Measurements from ENCODE around the gene EPHB4. TPM values are rescaled to one million over a fixed set of nuclear protein-coding genes. Genes with fewer than 3 reads are reported as not detected.

EPHB4 gene
- 99.7 to 120 TPM (median 104 TPM) in 3 replicates for total RNA-seq (2021)
- Bru-seq, nascent RNA, result percentile 67 among the genes with signal in this experiment
- long read RNA-seq, experiment 1, full-length matches to known transcripts, result 258 of 373 reads
- long read RNA-seq, experiment 1, partial matches to known transcripts, result 88 of 373 reads
- long read RNA-seq, experiment 1, other reads (novel, unspliced or antisense), result 27 of 373 reads
- long read RNA-seq, experiment 2, full-length matches to known transcripts, result 36 of 111 reads
- long read RNA-seq, experiment 2, partial matches to known transcripts, result 58 of 111 reads
- long read RNA-seq, experiment 2, other reads (novel, unspliced or antisense), result 17 of 111 reads
- long read RNA-seq, experiment 3, partial matches to known transcripts, result 4 of 4 reads
- long read RNA-seq, experiment 3, other reads (novel, unspliced or antisense), result 0 of 4 reads

DNA sequence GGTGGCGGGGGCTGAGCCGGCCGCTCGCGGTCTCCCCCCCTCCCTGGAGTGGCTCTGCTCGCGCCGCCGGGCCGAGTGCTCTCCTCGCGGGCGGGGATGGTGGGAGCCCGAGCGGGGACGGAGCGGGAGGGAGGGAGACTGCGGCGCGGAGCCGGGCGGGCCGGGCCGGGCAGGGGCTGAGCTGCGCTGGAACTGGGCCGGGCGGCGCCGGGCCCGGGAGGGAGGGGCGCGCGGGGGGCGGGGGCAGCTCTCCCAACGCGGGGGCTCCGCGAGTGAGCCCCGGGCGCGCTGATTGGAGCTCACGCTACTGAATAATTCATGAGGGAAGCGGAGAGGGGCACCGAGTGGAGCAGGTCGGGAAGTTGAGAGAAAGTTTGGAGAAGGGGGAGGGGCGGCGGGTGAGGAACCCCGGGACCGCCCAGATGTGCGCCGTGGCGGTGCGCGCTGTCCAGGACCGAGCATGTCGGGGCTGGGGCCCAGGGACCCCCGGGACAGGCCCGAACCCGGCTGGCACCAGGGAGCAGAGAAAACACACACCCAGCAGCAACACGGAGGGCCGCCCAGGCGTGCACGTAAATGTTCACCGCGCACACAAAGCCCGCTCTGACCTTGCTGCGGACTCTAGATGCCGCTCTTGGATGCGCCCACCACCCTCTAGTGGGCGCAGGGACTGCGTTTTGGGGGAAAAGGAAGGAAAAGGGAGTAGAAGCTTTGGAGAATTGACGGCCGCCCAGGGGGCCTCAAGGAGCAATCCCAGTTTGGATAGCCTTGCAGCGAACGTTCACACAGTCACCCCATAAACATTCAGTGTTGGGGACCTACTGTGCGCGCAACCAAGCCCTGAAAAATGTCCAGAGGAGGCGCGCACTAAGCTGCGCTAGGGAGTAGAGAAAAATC is at the start of gene EPHB4:
TSS of gene EPHB4 (minus strand) at position 194 of the 897 bp plus-strand sequence. CDS start 493 bp downstream, outside the sequence.
- Mint-ChIP-seq H3K4me3 (peak within 1 kb of the TSS; percentile 98), H3K9me3 (no peaks in the 10 kb centered on the region), H3K27me3 (ENCODE audit: low read depth) (no peaks in the 10 kb centered on the region), H3K4me1 (peaks cover 28% of the 10 kb centered on the region), H3K36me3 (peaks cover 14% of the 10 kb centered on the region), H3K27ac (peak within 1 kb of the TSS; percentile 99)
- POLR2A ChIA-PET, result interaction anchor here (0.5 to 3.7 kb wide), 23 partner anchors 8 to 610 kb away, joined by 3 to 53 read pairs (median 4); partner anchors contain the start of genes FBXO24, GIGYF1, LRCH4 and MOSPD3
- ATAC-seq (peak; percentile 82), DNase-seq (ENCODE audit: low spot score) (peak; percentile 90)
- CTCF ChIA-PET, result interaction anchor here (0.6 to 5.8 kb wide), 28 partner anchors 9 to 382 kb away, joined by 3 to 96 read pairs (median 3); partner anchors contain the start of genes FBXO24, MOSPD3, POP7 and SLC12A9
- TF ChIP-seq GTF2I (CRISPR knock-in tag; conservative IDR thresholded peaks at IDR 0.05) (no peak), CBFB (CRISPR knock-in tag; IDR thresholded peaks at IDR 0.05; ENCODE audit: low read depth) (no peak), ELF4 (CRISPR knock-in tag; IDR thresholded peaks at IDR 0.05; ENCODE audit: low read depth) (no peak), GRHL2 (CRISPR knock-in tag; IDR thresholded peaks at IDR 0.05; ENCODE audit: insufficient replicate concordance, severe bottlenecking) (no peak), NR3C1 (CRISPR knock-in tag; conservative IDR thresholded peaks at IDR 0.05; ENCODE audit: low read depth) (no peak), ZBTB21 (CRISPR knock-in tag; IDR thresholded peaks at IDR 0.05; ENCODE audit: borderline replicate concordance) (no peak), SMAD4 (CRISPR knock-in tag; IDR thresholded peaks at IDR 0.05) (no peak), ZNF138 (CRISPR knock-in tag; conservative IDR thresholded peaks at IDR 0.05) (no peak), TCF7 (CRISPR knock-in tag; IDR thresholded peaks at IDR 0.05; ENCODE audit: low read depth) (no peak), TP53 (CRISPR knock-in tag; IDR thresholded peaks at IDR 0.05) (0 out of 2 replicates have a peak, but pooled peaks have one; percentile 22), SP1 (CRISPR knock-in tag; conservative IDR thresholded peaks at IDR 0.05) (peak; percentile 81)
- TF ChIP-seq, protein P1, sequence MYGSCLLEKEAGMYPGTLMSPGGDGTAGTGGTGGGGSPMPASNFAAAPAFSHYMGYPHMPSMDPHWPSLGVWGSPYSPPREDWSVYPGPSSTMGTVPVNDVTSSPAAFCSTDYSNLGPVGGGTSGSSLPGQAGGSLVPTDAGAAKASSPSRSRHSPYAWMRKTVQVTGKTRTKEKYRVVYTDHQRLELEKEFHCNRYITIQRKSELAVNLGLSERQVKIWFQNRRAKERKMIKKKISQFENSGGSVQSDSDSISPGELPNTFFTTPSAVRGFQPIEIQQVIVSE (CRISPR knock-in tag; IDR thresholded peaks at IDR 0.05; ENCODE audit: borderline replicate concordance), result no peak
- TF ChIP-seq, protein P2, sequence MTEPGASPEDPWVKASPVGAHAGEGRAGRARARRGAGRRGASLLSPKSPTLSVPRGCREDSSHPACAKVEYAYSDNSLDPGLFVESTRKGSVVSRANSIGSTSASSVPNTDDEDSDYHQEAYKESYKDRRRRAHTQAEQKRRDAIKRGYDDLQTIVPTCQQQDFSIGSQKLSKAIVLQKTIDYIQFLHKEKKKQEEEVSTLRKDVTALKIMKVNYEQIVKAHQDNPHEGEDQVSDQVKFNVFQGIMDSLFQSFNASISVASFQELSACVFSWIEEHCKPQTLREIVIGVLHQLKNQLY (CRISPR knock-in tag; IDR thresholded peaks at IDR 0.05), result no peak
- TF ChIP-seq, protein P3, sequence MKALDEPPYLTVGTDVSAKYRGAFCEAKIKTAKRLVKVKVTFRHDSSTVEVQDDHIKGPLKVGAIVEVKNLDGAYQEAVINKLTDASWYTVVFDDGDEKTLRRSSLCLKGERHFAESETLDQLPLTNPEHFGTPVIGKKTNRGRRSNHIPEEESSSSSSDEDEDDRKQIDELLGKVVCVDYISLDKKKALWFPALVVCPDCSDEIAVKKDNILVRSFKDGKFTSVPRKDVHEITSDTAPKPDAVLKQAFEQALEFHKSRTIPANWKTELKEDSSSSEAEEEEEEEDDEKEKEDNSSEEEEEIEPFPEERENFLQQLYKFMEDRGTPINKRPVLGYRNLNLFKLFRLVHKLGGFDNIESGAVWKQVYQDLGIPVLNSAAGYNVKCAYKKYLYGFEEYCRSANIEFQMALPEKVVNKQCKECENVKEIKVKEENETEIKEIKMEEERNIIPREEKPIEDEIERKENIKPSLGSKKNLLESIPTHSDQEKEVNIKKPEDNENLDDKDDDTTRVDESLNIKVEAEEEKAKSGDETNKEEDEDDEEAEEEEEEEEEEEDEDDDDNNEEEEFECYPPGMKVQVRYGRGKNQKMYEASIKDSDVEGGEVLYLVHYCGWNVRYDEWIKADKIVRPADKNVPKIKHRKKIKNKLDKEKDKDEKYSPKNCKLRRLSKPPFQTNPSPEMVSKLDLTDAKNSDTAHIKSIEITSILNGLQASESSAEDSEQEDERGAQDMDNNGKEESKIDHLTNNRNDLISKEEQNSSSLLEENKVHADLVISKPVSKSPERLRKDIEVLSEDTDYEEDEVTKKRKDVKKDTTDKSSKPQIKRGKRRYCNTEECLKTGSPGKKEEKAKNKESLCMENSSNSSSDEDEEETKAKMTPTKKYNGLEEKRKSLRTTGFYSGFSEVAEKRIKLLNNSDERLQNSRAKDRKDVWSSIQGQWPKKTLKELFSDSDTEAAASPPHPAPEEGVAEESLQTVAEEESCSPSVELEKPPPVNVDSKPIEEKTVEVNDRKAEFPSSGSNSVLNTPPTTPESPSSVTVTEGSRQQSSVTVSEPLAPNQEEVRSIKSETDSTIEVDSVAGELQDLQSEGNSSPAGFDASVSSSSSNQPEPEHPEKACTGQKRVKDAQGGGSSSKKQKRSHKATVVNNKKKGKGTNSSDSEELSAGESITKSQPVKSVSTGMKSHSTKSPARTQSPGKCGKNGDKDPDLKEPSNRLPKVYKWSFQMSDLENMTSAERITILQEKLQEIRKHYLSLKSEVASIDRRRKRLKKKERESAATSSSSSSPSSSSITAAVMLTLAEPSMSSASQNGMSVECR (CRISPR knock-in tag; IDR thresholded peaks at IDR 0.05; ENCODE audit: borderline replicate concordance), result peak; percentile 93; the same call in 1 of the 2 replicates
- TF ChIP-seq, protein P4, sequence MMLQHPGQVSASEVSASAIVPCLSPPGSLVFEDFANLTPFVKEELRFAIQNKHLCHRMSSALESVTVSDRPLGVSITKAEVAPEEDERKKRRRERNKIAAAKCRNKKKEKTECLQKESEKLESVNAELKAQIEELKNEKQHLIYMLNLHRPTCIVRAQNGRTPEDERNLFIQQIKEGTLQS (CRISPR knock-in tag; conservative IDR thresholded peaks at IDR 0.05), result no peak
- TF ChIP-seq, protein P5, sequence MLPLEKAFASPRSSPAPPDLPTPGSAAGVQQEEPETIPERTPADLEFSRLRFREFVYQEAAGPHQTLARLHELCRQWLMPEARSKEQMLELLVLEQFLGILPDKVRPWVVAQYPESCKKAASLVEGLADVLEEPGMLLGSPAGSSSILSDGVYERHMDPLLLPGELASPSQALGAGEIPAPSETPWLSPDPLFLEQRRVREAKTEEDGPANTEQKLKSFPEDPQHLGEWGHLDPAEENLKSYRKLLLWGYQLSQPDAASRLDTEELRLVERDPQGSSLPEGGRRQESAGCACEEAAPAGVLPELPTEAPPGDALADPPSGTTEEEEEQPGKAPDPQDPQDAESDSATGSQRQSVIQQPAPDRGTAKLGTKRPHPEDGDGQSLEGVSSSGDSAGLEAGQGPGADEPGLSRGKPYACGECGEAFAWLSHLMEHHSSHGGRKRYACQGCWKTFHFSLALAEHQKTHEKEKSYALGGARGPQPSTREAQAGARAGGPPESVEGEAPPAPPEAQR (CRISPR knock-in tag; IDR thresholded peaks at IDR 0.05), result no peak
- TF ChIP-seq, protein P6, sequence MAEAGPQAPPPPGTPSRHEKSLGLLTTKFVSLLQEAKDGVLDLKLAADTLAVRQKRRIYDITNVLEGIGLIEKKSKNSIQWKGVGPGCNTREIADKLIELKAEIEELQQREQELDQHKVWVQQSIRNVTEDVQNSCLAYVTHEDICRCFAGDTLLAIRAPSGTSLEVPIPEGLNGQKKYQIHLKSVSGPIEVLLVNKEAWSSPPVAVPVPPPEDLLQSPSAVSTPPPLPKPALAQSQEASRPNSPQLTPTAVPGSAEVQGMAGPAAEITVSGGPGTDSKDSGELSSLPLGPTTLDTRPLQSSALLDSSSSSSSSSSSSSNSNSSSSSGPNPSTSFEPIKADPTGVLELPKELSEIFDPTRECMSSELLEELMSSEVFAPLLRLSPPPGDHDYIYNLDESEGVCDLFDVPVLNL (CRISPR knock-in tag; IDR thresholded peaks at IDR 0.05; ENCODE audit: borderline replicate concordance, low read depth), result no peak
- TF ChIP-seq, protein P7, sequence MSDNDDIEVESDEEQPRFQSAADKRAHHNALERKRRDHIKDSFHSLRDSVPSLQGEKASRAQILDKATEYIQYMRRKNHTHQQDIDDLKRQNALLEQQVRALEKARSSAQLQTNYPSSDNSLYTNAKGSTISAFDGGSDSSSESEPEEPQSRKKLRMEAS (CRISPR knock-in tag; IDR thresholded peaks at IDR 0.05), result peak; percentile 62
- TF ChIP-seq, protein P8, sequence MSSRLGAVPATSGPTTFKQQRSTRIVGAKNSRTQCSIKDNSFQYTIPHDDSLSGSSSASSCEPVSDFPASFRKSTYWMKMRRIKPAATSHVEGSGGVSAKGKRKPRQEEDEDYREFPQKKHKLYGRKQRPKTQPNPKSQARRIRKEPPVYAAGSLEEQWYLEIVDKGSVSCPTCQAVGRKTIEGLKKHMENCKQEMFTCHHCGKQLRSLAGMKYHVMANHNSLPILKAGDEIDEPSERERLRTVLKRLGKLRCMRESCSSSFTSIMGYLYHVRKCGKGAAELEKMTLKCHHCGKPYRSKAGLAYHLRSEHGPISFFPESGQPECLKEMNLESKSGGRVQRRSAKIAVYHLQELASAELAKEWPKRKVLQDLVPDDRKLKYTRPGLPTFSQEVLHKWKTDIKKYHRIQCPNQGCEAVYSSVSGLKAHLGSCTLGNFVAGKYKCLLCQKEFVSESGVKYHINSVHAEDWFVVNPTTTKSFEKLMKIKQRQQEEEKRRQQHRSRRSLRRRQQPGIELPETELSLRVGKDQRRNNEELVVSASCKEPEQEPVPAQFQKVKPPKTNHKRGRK (CRISPR knock-in tag; IDR thresholded peaks at IDR 0.05; ENCODE audit: borderline replicate concordance), result no peak
